K562 (cell line): Measurements from ENCODE around the gene PHC3. TPM values are rescaled to one million over a fixed set of nuclear protein-coding genes. Genes with fewer than 3 reads are reported as not detected.

ENCODE experiments used
- ARID1B ChIP-seq: fragments of 450-650 bp; IDR thresholded peaks from 2 replicates; pipeline ENCODE4 v1.6.1; 2016; ENCODE audit warnings: antibody characterized with exemption, mild to moderate bottlenecking, inconsistent platforms
- ATF6 ChIP-seq: sonication (generic); formaldehyde crosslinking; IDR thresholded peaks from 2 replicates; pipeline ENCODE4 v1.4.0; 2020; ENCODE audit warnings: mild to moderate bottlenecking, missing genetic modification reagents
- CREB5 ChIP-seq: fragments of 250-450 bp; sonication (Bioruptor Pico); IDR thresholded peaks from 2 replicates; pipeline ENCODE4 v1.5.0; 2020; ENCODE audit warnings: mild to moderate bottlenecking
- HDGF ChIP-seq: fragments of 450-650 bp; IDR thresholded peaks from 2 replicates; pipeline ENCODE4 v1.6.1; 2016
- LARP7 ChIP-seq: fragments of 450-650 bp; IDR thresholded peaks from 2 replicates; pipeline ENCODE4 v1.6.1; 2016
- MTA1 ChIP-seq: fragments of 450-650 bp; IDR thresholded peaks from 2 replicates; pipeline ENCODE4 v1.6.1; 2017; ENCODE audit warnings: borderline replicate concordance
- NEUROD1 ChIP-seq: fragments of 150-350 bp; IDR thresholded peaks from 2 replicates; pipeline ENCODE4 v1.6.1; 2014; ENCODE audit warnings: borderline replicate concordance, low read length, low read depth; ENCODE audit not compliant: partially characterized antibody
- NR1H2 ChIP-seq: sonication (generic); formaldehyde crosslinking; IDR thresholded peaks from 2 replicates; pipeline ENCODE4 v1.4.0; 2020; ENCODE audit warnings: mild to moderate bottlenecking, missing genetic modification reagents
- PHB ChIP-seq: fragments of 250-450 bp; sonication (Bioruptor Pico); IDR thresholded peaks from 2 replicates; pipeline ENCODE4 v1.5.0; 2021
- POLR2H ChIP-seq: IDR thresholded peaks from 2 replicates; pipeline ENCODE4 v1.6.1; 2016; ENCODE audit warnings: missing genetic modification characterization, low read depth, mild to moderate bottlenecking, control low read depth, missing compliant biosample characterization, moderate library complexity
- SETDB1 ChIP-seq: IDR thresholded peaks from one replicate; pipeline ENCODE4 v1.6.1; 2012; ENCODE audit warnings: low read length, control low read depth, inconsistent platforms
- TAF7 ChIP-seq: fragments of 450-650 bp; IDR thresholded peaks from 2 replicates; pipeline ENCODE4 v1.6.1; 2016; ENCODE audit warnings: missing genetic modification characterization, missing compliant biosample characterization
- TFAP4 ChIP-seq: sonication (generic); formaldehyde crosslinking; IDR thresholded peaks from 2 replicates; pipeline ENCODE4 v1.8.0; 2022; ENCODE audit warnings: missing genetic modification reagents, mild to moderate bottlenecking, moderate library complexity, borderline replicate concordance
- TOE1 ChIP-seq, 2 experiments: fragments of 450-650 bp in 1 of 2; sonication (generic) in 1 of 2; formaldehyde crosslinking in 1 of 2; IDR thresholded peaks; 2 replicates each; pipeline versions ENCODE4 v1.7.1 to v1.8.0; 2016 to 2022; ENCODE audit warnings: borderline replicate concordance in 2 of 2, mild to moderate bottlenecking in 2 of 2, antibody characterized with exemption in 1 of 2, inconsistent platforms in 1 of 2, low read depth in 1 of 2, missing genetic modification reagents in 1 of 2, moderate library complexity in 1 of 2
- TRIM24 ChIP-seq, 2 experiments: fragments of 450-650 bp; IDR thresholded peaks; 2 replicates each; pipeline ENCODE4 v1.6.1; 2016
- TSHZ1 ChIP-seq: fragments of 250-450 bp; sonication (Bioruptor Pico); IDR thresholded peaks from 2 replicates; pipeline ENCODE4 v1.4.0; 2020; ENCODE audit warnings: mild to moderate bottlenecking, moderate library complexity
- ZNF165 ChIP-seq: fragments of 250-450 bp; sonication (Bioruptor Pico); IDR thresholded peaks from 2 replicates; pipeline ENCODE4 v1.4.0; 2020; ENCODE audit warnings: borderline replicate concordance
- ZNF699 ChIP-seq: fragments of 250-450 bp; sonication (Bioruptor Pico); IDR thresholded peaks from 2 replicates; pipeline ENCODE4 v1.8.0; 2021; ENCODE audit warnings: mild to moderate bottlenecking, moderate library complexity; ENCODE audit not compliant: insufficient replicate concordance
- ZNF79 ChIP-seq: fragments of 250-450 bp; sonication (Bioruptor Pico); IDR thresholded peaks from 2 replicates; pipeline ENCODE4 v1.4.0; 2020; ENCODE audit warnings: low read depth, mild to moderate bottlenecking, moderate library complexity
- polyA plus RNA-seq, 8 experiments: library from polyadenylated mRNA; depleted of rRNA in 4 of 8; stranded (reverse) in 5 of 8; unstranded in 3 of 8; fragments of >200 nt; fragmentation: Nextera tagmentation in 2 of 8; fragmentation: Illumina TruSeq in 1 of 8; extraction: Ambion mirVana in 2 of 8; extraction: Trizol in 1 of 8; gene quantifications; 2 replicates each; pipeline versions ENCODE4 v1.2.1 to v1.2.3, GENCODE V29; 2011 to 2014; ENCODE audit warnings: inconsistent platforms in 1 of 8, missing spikeins in 1 of 8
- total RNA-seq, 7 experiments: library from RNA; depleted of rRNA in 6 of 7; stranded (reverse); fragments of >200 nt in 6 of 7; fragmentation: Illumina TruSeq in 2 of 7; extraction: Trizol in 2 of 7; gene quantifications; 2 replicates each; pipeline versions ENCODE4 v1.2.1 to v1.2.3, GENCODE V29; 2011 to 2021; ENCODE audit warnings: low replicate concordance in 1 of 7

PHC3 gene
- total and polyA plus RNA-seq, 9 of the 15 experiments (the other 6 are each of a cell fraction or from before 2014, with no cell fraction given), result 3.1 to 21.6 (median 10.5) TPM

- TF ChIP-seq ATF6 (no peak), HDGF (no peak), ZNF79 (CRISPR knock-in tag) (no peak), ZNF699 (CRISPR knock-in tag) (no peak), TOE1 (IDR thresholded peaks at IDR 0.05; ENCODE audit: borderline replicate concordance) (no peak), TOE1 (CRISPR knock-in tag; IDR thresholded peaks at IDR 0.05; ENCODE audit: borderline replicate concordance, low read depth) (no peak), NR1H2 (peak; percentile 52; the same call in 1 of the 2 replicates), TRIM24 (IDR thresholded peaks at IDR 0.05) (peak in 1 of 2 experiments; percentile 56; a peak in 2 of 4 replicates), MTA1 (no peak), ARID1B (no peak), TFAP4 (CRISPR knock-in tag) (no peak), TAF7 (no peak), SETDB1 (no peak), LARP7 (no peak), TSHZ1 (CRISPR knock-in tag) (no peak), NEUROD1 (peak; percentile 56), ZNF165 (no peak), PHB (CRISPR knock-in tag) (no peak), POLR2H (tag) (no peak), CREB5 (CRISPR knock-in tag) (no peak)
These were observed 49.2 kb downstream of the PHC3 start (continued) for GRCh38 chr3:170132335-170132734.
